HepG2 (cell line): ENCODE results near the gene MEDAG. TPM values are rescaled to one million over a fixed set of nuclear protein-coding genes. Genes with fewer than 3 reads are reported as not detected.

ENCODE experiments used
- ARHGAP35 ChIP-seq: sonication (generic); formaldehyde crosslinking; IDR thresholded peaks from 2 replicates; pipeline ENCODE4 v1.9.0; 2022; ENCODE audit warnings: mild to moderate bottlenecking, inconsistent platforms, moderate library complexity, missing genetic modification reagents, borderline replicate concordance
- CEBPZ ChIP-seq: IDR thresholded peaks from 2 replicates; pipeline ENCODE4 v1.6.1; 2012; ENCODE audit warnings: low read length, improper control_type of control experiment
- CREM ChIP-seq, 2 experiments: sonication (generic) in 1 of 2; formaldehyde crosslinking in 1 of 2; IDR thresholded peaks; 2 replicates each; pipeline versions ENCODE4 v1.4.0 to v1.6.1; 2016 to 2020; ENCODE audit warnings: antibody characterized with exemption in 1 of 2, mild to moderate bottlenecking in 1 of 2, missing genetic modification reagents in 1 of 2
- FOXK1 ChIP-seq: sonication (generic); formaldehyde crosslinking; IDR thresholded peaks from 2 replicates; pipeline ENCODE4 v1.4.0; 2020; ENCODE audit warnings: low read depth, missing genetic modification reagents, borderline replicate concordance
- FOXM1 ChIP-seq: sonication (generic); formaldehyde crosslinking; IDR thresholded peaks from 2 replicates; pipeline ENCODE4 v1.5.0; 2020; ENCODE audit warnings: missing genetic modification reagents
- GPN1 ChIP-seq: sonication (generic); formaldehyde crosslinking; IDR thresholded peaks from 2 replicates; pipeline ENCODE4 v1.5.1; 2020; ENCODE audit warnings: missing genetic modification reagents, borderline replicate concordance
- KDM2A ChIP-seq: sonication (generic); formaldehyde crosslinking; IDR thresholded peaks from 2 replicates; pipeline ENCODE4 v1.4.0; 2020; ENCODE audit warnings: low read depth, missing genetic modification reagents, borderline replicate concordance
- POLR2AphosphoS2 ChIP-seq: IDR thresholded peaks from 2 replicates; pipeline ENCODE4 v1.6.1; 2011; ENCODE audit warnings: low read depth, low read length, improper control_type of control experiment
- RCOR2 ChIP-seq: IDR thresholded peaks from 2 replicates; pipeline ENCODE4 v1.6.1; 2016; ENCODE audit warnings: missing biosample characterization, missing genetic modification reagents
- SALL1 ChIP-seq: sonication (generic); formaldehyde crosslinking; IDR thresholded peaks from 2 replicates; pipeline ENCODE4 v1.8.0; 2022; ENCODE audit warnings: mild to moderate bottlenecking, missing genetic modification reagents
- USF2 ChIP-seq, 2 experiments: sonication (generic) in 1 of 2; formaldehyde crosslinking in 1 of 2; IDR thresholded peaks; 2 replicates each; pipeline versions ENCODE4 v1.5.1 to v1.6.1; 2011 to 2020; ENCODE audit warnings: borderline replicate concordance in 1 of 2, low read depth in 1 of 2, low read length in 1 of 2, mild to moderate bottlenecking in 1 of 2, missing genetic modification reagents in 1 of 2, moderate library complexity in 1 of 2
- ZMAT5 ChIP-seq: sonication (generic); formaldehyde crosslinking; IDR thresholded peaks from 2 replicates; pipeline ENCODE4 v1.5.0; 2020; ENCODE audit warnings: mild to moderate bottlenecking, low read depth, missing genetic modification reagents, borderline replicate concordance
- ZNF354B ChIP-seq: sonication (generic); formaldehyde crosslinking; IDR thresholded peaks from 2 replicates; pipeline ENCODE4 v1.8.0; 2022; ENCODE audit warnings: mild to moderate bottlenecking, missing genetic modification reagents
- ZNF772 ChIP-seq: sonication (generic); formaldehyde crosslinking; IDR thresholded peaks from 2 replicates; pipeline ENCODE4 v1.5.0; 2020; ENCODE audit warnings: mild to moderate bottlenecking, missing genetic modification reagents
- ZNF775 ChIP-seq: sonication (generic); formaldehyde crosslinking; IDR thresholded peaks from 2 replicates; pipeline ENCODE4 v1.4.0; 2020; ENCODE audit warnings: missing genetic modification reagents, mild to moderate bottlenecking, moderate library complexity, borderline replicate concordance
- ZNF839 ChIP-seq: sonication (generic); formaldehyde crosslinking; IDR thresholded peaks from 2 replicates; pipeline ENCODE4 v1.4.0; 2020; ENCODE audit warnings: missing genetic modification reagents, mild to moderate bottlenecking, borderline replicate concordance
- polyA plus RNA-seq, 8 experiments: library from polyadenylated mRNA; depleted of rRNA in 3 of 8; stranded (reverse) in 7 of 8; unstranded in 1 of 8; fragments of >200 nt; fragmentation: Illumina TruSeq in 4 of 8; extraction: Trizol in 4 of 8; gene quantifications; 2 replicates each; pipeline versions ENCODE4 v1.2.1 to v1.2.3, GENCODE V29; 2011 to 2016; ENCODE audit warnings: low read depth in 4 of 8, missing spikeins in 1 of 8, mixed read lengths in 1 of 8; ENCODE audit not compliant: insufficient read depth in 1 of 8
- total RNA-seq, 5 experiments: library from RNA; depleted of rRNA; stranded (reverse); fragments of >200 nt; fragmentation: Illumina TruSeq; extraction: Trizol; gene quantifications; 2 replicates each; pipeline ENCODE4 v1.2.3, GENCODE V29; 2016; ENCODE audit warnings: low read depth in 1 of 5
- TF ChIP-seq, protein P1 (sequence below): sonication (generic); formaldehyde crosslinking; IDR thresholded peaks from 2 replicates; pipeline ENCODE4 v1.4.0; 2020; ENCODE audit warnings: missing genetic modification reagents
- TF ChIP-seq, protein P2 (sequence below): IDR thresholded peaks from 2 replicates; pipeline ENCODE4 v1.6.1; 2012; ENCODE audit warnings: inconsistent platforms
- TF ChIP-seq, protein P3 (sequence below): sonication (generic); formaldehyde crosslinking; IDR thresholded peaks from 2 replicates; pipeline ENCODE4 v1.5.0; 2020; ENCODE audit warnings: mild to moderate bottlenecking, missing genetic modification reagents, borderline replicate concordance

MEDAG gene
- total and polyA plus RNA-seq, 2 of the 13 experiments (the other 11 are each of a cell fraction or from before 2014, with no cell fraction given), result not detected

- TF ChIP-seq, protein P1, sequence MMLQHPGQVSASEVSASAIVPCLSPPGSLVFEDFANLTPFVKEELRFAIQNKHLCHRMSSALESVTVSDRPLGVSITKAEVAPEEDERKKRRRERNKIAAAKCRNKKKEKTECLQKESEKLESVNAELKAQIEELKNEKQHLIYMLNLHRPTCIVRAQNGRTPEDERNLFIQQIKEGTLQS, result no peak
- no peak for TF ChIP-seq RCOR2 (CRISPR knock-in tag)
- TF ChIP-seq CREM (IDR thresholded peaks at IDR 0.05), result no peak
- no peak for TF ChIP-seq CREM (CRISPR knock-in tag; IDR thresholded peaks at IDR 0.05)
- TF ChIP-seq SALL1 (CRISPR knock-in tag), result peak; percentile 94
- no peak for TF ChIP-seq USF2 (IDR thresholded peaks at IDR 0.05; ENCODE audit: low read depth, low read length)
- no peak for TF ChIP-seq USF2 (CRISPR knock-in tag; IDR thresholded peaks at IDR 0.05; ENCODE audit: borderline replicate concordance)
- TF ChIP-seq KDM2A (CRISPR knock-in tag), result peak; percentile 63; the same call in 1 of the 2 replicates
- TF ChIP-seq, protein P2, sequence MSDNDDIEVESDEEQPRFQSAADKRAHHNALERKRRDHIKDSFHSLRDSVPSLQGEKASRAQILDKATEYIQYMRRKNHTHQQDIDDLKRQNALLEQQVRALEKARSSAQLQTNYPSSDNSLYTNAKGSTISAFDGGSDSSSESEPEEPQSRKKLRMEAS, result peak; percentile 70
- no peak for TF ChIP-seq GPN1
- TF ChIP-seq ZNF839 (CRISPR knock-in tag), result peak; percentile 39; the same call in 1 of the 2 replicates
- no peak for TF ChIP-seq ZNF772 (CRISPR knock-in tag)
- no peak for TF ChIP-seq CEBPZ
- TF ChIP-seq ZMAT5, result no peak
- TF ChIP-seq ZNF775 (CRISPR knock-in tag), result no peak
- no peak for TF ChIP-seq ARHGAP35 (CRISPR knock-in tag)
- no peak for TF ChIP-seq ZNF354B
- TF ChIP-seq, protein P3, sequence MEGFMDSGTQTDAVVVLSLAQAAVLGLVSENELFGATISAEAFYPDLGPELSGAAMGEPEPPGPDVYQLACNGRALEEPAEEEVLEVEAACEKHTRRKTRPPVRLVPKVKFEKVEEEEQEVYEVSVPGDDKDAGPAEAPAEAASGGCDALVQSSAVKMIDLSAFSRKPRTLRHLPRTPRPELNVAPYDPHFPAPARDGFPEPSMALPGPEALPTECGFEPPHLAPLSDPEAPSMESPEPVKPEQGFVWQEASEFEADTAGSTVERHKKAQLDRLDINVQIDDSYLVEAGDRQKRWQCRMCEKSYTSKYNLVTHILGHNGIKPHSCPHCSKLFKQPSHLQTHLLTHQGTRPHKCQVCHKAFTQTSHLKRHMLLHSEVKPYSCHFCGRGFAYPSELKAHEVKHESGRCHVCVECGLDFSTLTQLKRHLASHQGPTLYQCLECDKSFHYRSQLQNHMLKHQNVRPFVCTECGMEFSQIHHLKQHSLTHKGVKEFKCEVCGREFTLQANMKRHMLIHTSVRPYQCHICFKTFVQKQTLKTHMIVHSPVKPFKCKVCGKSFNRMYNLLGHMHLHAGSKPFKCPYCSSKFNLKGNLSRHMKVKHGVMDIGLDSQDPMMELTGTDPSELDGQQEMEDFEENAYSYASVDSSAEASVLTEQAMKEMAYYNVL (CRISPR knock-in tag), result no peak
- TF ChIP-seq POLR2AphosphoS2, result no peak
- peak; percentile 69; the same call in 1 of the 2 replicates for TF ChIP-seq FOXK1 (CRISPR knock-in tag)
- TF ChIP-seq FOXM1 (CRISPR knock-in tag), result no peak
Measured at GRCh38 chr13:30865123-30866049, 40.7 kb upstream of the MEDAG start (continued).
